Measurements from ENCODE around the gene ALKAL2.

DNA sequence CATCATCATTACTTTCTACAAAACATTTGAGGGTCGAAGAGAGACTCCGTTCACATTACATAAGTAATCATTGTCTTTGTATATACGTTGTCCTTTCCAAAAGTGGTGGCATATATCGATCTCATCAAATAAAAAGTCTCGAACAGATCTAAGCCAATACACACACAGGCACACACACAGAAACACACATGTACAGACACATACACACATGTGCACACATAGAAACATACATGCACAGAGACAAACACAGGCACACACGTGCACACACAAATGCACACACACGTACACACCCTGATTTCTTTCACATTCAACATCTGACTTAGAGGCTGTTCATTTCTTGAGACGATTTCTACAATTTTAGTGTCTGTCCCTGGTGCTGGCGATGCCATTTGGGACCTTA is 17.5 kb upstream of the ALKAL2 start:
- TF ChIP-seq, protein P1, sequence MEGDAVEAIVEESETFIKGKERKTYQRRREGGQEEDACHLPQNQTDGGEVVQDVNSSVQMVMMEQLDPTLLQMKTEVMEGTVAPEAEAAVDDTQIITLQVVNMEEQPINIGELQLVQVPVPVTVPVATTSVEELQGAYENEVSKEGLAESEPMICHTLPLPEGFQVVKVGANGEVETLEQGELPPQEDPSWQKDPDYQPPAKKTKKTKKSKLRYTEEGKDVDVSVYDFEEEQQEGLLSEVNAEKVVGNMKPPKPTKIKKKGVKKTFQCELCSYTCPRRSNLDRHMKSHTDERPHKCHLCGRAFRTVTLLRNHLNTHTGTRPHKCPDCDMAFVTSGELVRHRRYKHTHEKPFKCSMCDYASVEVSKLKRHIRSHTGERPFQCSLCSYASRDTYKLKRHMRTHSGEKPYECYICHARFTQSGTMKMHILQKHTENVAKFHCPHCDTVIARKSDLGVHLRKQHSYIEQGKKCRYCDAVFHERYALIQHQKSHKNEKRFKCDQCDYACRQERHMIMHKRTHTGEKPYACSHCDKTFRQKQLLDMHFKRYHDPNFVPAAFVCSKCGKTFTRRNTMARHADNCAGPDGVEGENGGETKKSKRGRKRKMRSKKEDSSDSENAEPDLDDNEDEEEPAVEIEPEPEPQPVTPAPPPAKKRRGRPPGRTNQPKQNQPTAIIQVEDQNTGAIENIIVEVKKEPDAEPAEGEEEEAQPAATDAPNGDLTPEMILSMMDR (IDR thresholded peaks at IDR 0.05) = no peak
- TF ChIP-seq POLR2AphosphoS5 (IDR thresholded peaks at IDR 0.05) (no peak), POLR2A (IDR thresholded peaks at IDR 0.05; ENCODE audit: low read depth) (no peak)

Data from esophagus muscularis mucosa (tissue), 3 donors.